WTC11 (cell line): ENCODE data around the gene LRRC27. TPM values are rescaled to one million over a fixed set of nuclear protein-coding genes. Genes with fewer than 3 reads are reported as not detected.
"Not testable (repeated sequence)": the region's sequence is repeated elsewhere in the genome, so short reads cannot be mapped to it uniquely, and the experiment has no call there.

Experiments
- ATAC-seq: fragments of 200-7000 bp; cut with Tn5 transposase; 2 replicates; pipeline ENCODE4 v1.10.0; 2021; ENCODE audit warnings: mild to moderate bottlenecking, moderate library complexity
- CTCF ChIA-PET: fragments of 300-600 bp; sonication (Branson Sonifier 250); formaldehyde crosslinking; loops from one replicate; lab custom pipeline; 2021; ENCODE audit warnings: antibody characterized with exemption; lab: Charles Lee
- POLR2A ChIA-PET: fragments of 350-600 bp; sonication (Branson Sonifier 250); formaldehyde crosslinking; loops from one replicate; lab custom pipeline; 2021; ENCODE audit warnings: antibody characterized with exemption; lab: Charles Lee
- DNase-seq: peaks from one replicate; pipeline ENCODE4 v3.0.0; 2021; ENCODE audit warnings: low spot score
- H3K27ac Mint-ChIP-seq: 2 replicates; pipeline ENCODE4 v1.8.0; 2021; ENCODE audit warnings: mixed read lengths
- H3K27me3 Mint-ChIP-seq: 2 replicates; pipeline ENCODE4 v1.8.0; 2021; ENCODE audit warnings: low read depth, mild to moderate bottlenecking, moderate library complexity, mixed read lengths
- H3K36me3 Mint-ChIP-seq: 2 replicates; pipeline ENCODE4 v1.8.0; 2021; ENCODE audit warnings: mixed read lengths
- H3K4me1 Mint-ChIP-seq: 2 replicates; pipeline ENCODE4 v1.8.0; 2022; ENCODE audit warnings: mixed read lengths
- H3K4me3 Mint-ChIP-seq: 2 replicates; pipeline ENCODE4 v1.8.0; 2021; ENCODE audit warnings: mild to moderate bottlenecking, moderate library complexity, mixed read lengths
- H3K9me3 Mint-ChIP-seq: 2 replicates; pipeline ENCODE4 v1.8.0; 2021; ENCODE audit warnings: mixed read lengths
- AR ChIP-seq: fragments of 250-450 bp; sonication (Bioruptor Pico); IDR thresholded peaks from 2 replicates; pipeline ENCODE4 v1.9.0; 2021; ENCODE audit warnings: mild to moderate bottlenecking
- ATF1 ChIP-seq: sonication (generic); formaldehyde crosslinking; IDR thresholded peaks from 2 replicates; pipeline ENCODE4 v1.8.1; 2023; ENCODE audit warnings: mild to moderate bottlenecking, moderate library complexity, missing genetic modification reagents
- EMX1 ChIP-seq: fragments of 250-450 bp; sonication (Bioruptor Pico); IDR thresholded peaks from 2 replicates; pipeline ENCODE4 v1.8.0; 2021; ENCODE audit warnings: mild to moderate bottlenecking
- ETV6 ChIP-seq: sonication (generic); formaldehyde crosslinking; IDR thresholded peaks from 2 replicates; pipeline ENCODE4 v1.8.1; 2022; ENCODE audit warnings: mild to moderate bottlenecking, missing genetic modification reagents
- JUN ChIP-seq: sonication (generic); formaldehyde crosslinking; IDR thresholded peaks from 2 replicates; pipeline ENCODE4 v1.8.0; 2023; ENCODE audit warnings: mild to moderate bottlenecking, missing genetic modification reagents
- MLX ChIP-seq: sonication (generic); formaldehyde crosslinking; IDR thresholded peaks from 2 replicates; pipeline ENCODE4 v1.8.1; 2023; ENCODE audit warnings: mild to moderate bottlenecking, missing genetic modification reagents, moderate library complexity
- NFYB ChIP-seq: sonication (generic); formaldehyde crosslinking; conservative IDR thresholded peaks from 2 replicates; pipeline ENCODE4 v1.8.0; 2022; ENCODE audit warnings: low read depth, missing genetic modification reagents
- SMAD4 ChIP-seq: sonication (generic); formaldehyde crosslinking; IDR thresholded peaks from 2 replicates; pipeline ENCODE4 v1.8.0; 2022; ENCODE audit warnings: mild to moderate bottlenecking, missing genetic modification reagents
- TCF7 ChIP-seq: sonication (generic); formaldehyde crosslinking; IDR thresholded peaks from 2 replicates; pipeline ENCODE4 v1.8.0; 2022; ENCODE audit warnings: mild to moderate bottlenecking, low read depth, missing genetic modification reagents, moderate library complexity
- TP53 ChIP-seq: sonication (generic); formaldehyde crosslinking; IDR thresholded peaks from 2 replicates; pipeline ENCODE4 v1.8.1; 2023; ENCODE audit warnings: mild to moderate bottlenecking, missing genetic modification reagents
- ZBTB21 ChIP-seq: sonication (generic); formaldehyde crosslinking; IDR thresholded peaks from 2 replicates; pipeline ENCODE4 v1.8.1; 2023; ENCODE audit warnings: mild to moderate bottlenecking, missing genetic modification reagents, borderline replicate concordance
- ZNF396 ChIP-seq: fragments of 250-450 bp; sonication (Bioruptor Pico); IDR thresholded peaks from 2 replicates; pipeline ENCODE4 v1.8.0; 2021; ENCODE audit warnings: mild to moderate bottlenecking, moderate library complexity, borderline replicate concordance
- ZNF416 ChIP-seq: fragments of 250-450 bp; sonication (Bioruptor Pico); IDR thresholded peaks from 2 replicates; pipeline ENCODE4 v1.9.0; 2021; ENCODE audit warnings: mild to moderate bottlenecking, inconsistent platforms
- ZSCAN18 ChIP-seq: fragments of 250-450 bp; sonication (Bioruptor Pico); IDR thresholded peaks from 2 replicates; pipeline ENCODE4 v2.1.2; 2022; ENCODE audit warnings: mild to moderate bottlenecking, moderate library complexity
- total RNA-seq: library from RNA; stranded (reverse); gene quantifications from 3 replicates; pipeline ENCODE4 v1.2.3, GENCODE V29; 2021
- TF ChIP-seq, protein P1 (sequence below): sonication (generic); formaldehyde crosslinking; IDR thresholded peaks from 2 replicates; pipeline ENCODE4 v1.8.1; 2023; ENCODE audit warnings: mild to moderate bottlenecking, missing genetic modification reagents
- TF ChIP-seq, protein P2 (sequence below): fragments of 250-450 bp; sonication (Bioruptor Pico); IDR thresholded peaks from 2 replicates; pipeline ENCODE4 v1.9.0; 2021; ENCODE audit warnings: mild to moderate bottlenecking
- TF ChIP-seq, protein P3 (sequence below): fragments of 200-600 bp; IDR thresholded peaks from 2 replicates; pipeline ENCODE4 v1.8.0; 2022; ENCODE audit warnings: antibody characterized with exemption
- TF ChIP-seq, protein P4 (sequence below): fragments of 250-450 bp; sonication (Bioruptor Pico); IDR thresholded peaks from 2 replicates; pipeline ENCODE4 v1.9.0; 2021; ENCODE audit warnings: mild to moderate bottlenecking, borderline replicate concordance

LRRC27 gene
- total RNA-seq, 1 experiment from 2014 or later = 4.4 TPM

- peak; percentile 49; the same call in 1 of the 2 replicates for TF ChIP-seq TP53 (CRISPR knock-in tag)
- TF ChIP-seq, protein P1, sequence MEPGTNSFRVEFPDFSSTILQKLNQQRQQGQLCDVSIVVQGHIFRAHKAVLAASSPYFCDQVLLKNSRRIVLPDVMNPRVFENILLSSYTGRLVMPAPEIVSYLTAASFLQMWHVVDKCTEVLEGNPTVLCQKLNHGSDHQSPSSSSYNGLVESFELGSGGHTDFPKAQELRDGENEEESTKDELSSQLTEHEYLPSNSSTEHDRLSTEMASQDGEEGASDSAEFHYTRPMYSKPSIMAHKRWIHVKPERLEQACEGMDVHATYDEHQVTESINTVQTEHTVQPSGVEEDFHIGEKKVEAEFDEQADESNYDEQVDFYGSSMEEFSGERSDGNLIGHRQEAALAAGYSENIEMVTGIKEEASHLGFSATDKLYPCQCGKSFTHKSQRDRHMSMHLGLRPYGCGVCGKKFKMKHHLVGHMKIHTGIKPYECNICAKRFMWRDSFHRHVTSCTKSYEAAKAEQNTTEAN (CRISPR knock-in tag) = peak; percentile 70; the same call in 1 of the 2 replicates
- TF ChIP-seq ATF1 = no peak
These were observed 37.3 kb upstream of the LRRC27 start (continued) for GRCh38 chr10:132294561-132295318.

DNA sequence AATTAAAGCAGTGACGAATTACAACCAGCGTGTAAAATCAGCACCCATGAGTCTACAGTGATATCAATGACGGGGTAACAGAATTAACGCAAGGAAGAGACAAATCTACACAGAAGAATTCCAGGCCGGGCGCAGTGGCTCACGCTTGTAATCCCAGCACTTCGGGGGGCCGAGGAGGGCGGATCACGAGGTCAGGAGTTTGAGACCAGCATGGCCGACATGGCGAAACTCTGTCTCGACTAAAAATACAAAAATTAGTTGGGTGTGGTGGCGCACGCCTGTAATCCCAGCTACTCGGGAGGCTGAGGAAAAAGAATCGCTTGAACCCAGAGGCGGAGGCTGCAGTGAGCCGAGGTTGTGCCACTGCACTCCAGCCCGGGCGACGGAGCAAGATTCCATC is 36.5 kb upstream of the LRRC27 start:
- H3K4me1 Mint-ChIP-seq, DNase-seq, H3K9me3 Mint-ChIP-seq, ATAC-seq, H3K4me3 Mint-ChIP-seq, POLR2A ChIA-PET, H3K36me3 Mint-ChIP-seq, H3K27ac Mint-ChIP-seq, H3K27me3 Mint-ChIP-seq: not testable (repeated sequence)
- CTCF ChIA-PET = interaction anchor here (1.5 kb wide), 1 partner anchor 34 kb away, joined by 3 read pairs; no protein-coding TSS in a partner anchor

GRCh38 chr10:132296666-132297443 is 35.1 kb upstream of the LRRC27 start:
- Mint-ChIP-seq H3K27me3 (no peaks in the 10 kb centered on the region), H3K36me3 (no peaks in the 10 kb centered on the region), H3K9me3 (no peaks in the 10 kb centered on the region), H3K4me3 (no peak overlapping the region), H3K27ac (no peak overlapping the region), H3K4me1 (peaks cover 10% of the 10 kb centered on the region)
- CTCF ChIA-PET = interaction anchor here (0.8 to 2.4 kb wide), 7 partner anchors 11 to 59 kb away, joined by 3 to 11 read pairs (median 3); partner anchors contain the start of genes LRRC27 and STK32C
- TF ChIP-seq MLX (CRISPR knock-in tag) = no peak
- no peak for TF ChIP-seq ETV6 (CRISPR knock-in tag)
- TF ChIP-seq, protein P2, sequence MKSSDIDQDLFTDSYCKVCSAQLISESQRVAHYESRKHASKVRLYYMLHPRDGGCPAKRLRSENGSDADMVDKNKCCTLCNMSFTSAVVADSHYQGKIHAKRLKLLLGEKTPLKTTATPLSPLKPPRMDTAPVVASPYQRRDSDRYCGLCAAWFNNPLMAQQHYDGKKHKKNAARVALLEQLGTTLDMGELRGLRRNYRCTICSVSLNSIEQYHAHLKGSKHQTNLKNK (CRISPR knock-in tag) = no peak
- no peak for TF ChIP-seq EMX1 (CRISPR knock-in tag)
- TF ChIP-seq ZNF396 (CRISPR knock-in tag) = no peak
- TF ChIP-seq ZSCAN18 (CRISPR knock-in tag) = no peak
- no peak for TF ChIP-seq ZBTB21 (CRISPR knock-in tag)
- TF ChIP-seq ZNF416 (CRISPR knock-in tag) = no peak
- TF ChIP-seq, protein P3, sequence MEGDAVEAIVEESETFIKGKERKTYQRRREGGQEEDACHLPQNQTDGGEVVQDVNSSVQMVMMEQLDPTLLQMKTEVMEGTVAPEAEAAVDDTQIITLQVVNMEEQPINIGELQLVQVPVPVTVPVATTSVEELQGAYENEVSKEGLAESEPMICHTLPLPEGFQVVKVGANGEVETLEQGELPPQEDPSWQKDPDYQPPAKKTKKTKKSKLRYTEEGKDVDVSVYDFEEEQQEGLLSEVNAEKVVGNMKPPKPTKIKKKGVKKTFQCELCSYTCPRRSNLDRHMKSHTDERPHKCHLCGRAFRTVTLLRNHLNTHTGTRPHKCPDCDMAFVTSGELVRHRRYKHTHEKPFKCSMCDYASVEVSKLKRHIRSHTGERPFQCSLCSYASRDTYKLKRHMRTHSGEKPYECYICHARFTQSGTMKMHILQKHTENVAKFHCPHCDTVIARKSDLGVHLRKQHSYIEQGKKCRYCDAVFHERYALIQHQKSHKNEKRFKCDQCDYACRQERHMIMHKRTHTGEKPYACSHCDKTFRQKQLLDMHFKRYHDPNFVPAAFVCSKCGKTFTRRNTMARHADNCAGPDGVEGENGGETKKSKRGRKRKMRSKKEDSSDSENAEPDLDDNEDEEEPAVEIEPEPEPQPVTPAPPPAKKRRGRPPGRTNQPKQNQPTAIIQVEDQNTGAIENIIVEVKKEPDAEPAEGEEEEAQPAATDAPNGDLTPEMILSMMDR = no peak
- TF ChIP-seq JUN = no peak
- TF ChIP-seq, protein P4, sequence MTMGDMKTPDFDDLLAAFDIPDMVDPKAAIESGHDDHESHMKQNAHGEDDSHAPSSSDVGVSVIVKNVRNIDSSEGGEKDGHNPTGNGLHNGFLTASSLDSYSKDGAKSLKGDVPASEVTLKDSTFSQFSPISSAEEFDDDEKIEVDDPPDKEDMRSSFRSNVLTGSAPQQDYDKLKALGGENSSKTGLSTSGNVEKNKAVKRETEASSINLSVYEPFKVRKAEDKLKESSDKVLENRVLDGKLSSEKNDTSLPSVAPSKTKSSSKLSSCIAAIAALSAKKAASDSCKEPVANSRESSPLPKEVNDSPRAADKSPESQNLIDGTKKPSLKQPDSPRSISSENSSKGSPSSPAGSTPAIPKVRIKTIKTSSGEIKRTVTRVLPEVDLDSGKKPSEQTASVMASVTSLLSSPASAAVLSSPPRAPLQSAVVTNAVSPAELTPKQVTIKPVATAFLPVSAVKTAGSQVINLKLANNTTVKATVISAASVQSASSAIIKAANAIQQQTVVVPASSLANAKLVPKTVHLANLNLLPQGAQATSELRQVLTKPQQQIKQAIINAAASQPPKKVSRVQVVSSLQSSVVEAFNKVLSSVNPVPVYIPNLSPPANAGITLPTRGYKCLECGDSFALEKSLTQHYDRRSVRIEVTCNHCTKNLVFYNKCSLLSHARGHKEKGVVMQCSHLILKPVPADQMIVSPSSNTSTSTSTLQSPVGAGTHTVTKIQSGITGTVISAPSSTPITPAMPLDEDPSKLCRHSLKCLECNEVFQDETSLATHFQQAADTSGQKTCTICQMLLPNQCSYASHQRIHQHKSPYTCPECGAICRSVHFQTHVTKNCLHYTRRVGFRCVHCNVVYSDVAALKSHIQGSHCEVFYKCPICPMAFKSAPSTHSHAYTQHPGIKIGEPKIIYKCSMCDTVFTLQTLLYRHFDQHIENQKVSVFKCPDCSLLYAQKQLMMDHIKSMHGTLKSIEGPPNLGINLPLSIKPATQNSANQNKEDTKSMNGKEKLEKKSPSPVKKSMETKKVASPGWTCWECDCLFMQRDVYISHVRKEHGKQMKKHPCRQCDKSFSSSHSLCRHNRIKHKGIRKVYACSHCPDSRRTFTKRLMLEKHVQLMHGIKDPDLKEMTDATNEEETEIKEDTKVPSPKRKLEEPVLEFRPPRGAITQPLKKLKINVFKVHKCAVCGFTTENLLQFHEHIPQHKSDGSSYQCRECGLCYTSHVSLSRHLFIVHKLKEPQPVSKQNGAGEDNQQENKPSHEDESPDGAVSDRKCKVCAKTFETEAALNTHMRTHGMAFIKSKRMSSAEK (CRISPR knock-in tag) = no peak
- TF ChIP-seq NFYB (CRISPR knock-in tag) = no peak
- no peak for TF ChIP-seq SMAD4 (CRISPR knock-in tag)
- no peak for TF ChIP-seq TCF7
- no peak for TF ChIP-seq AR (CRISPR knock-in tag)
- DNase-seq = no peak
- POLR2A ChIA-PET = no interaction called here
- ATAC-seq = no peak
